ACC112 (cell line): ENCODE data around the gene SRPK1.
A peak's percentile ranks its signal among the peaks of the same experiment; 100 is the strongest.

ENCODE experiments used
- H2AFZ ChIP-seq: fragments of 200-600 bp; sonication (generic); one replicate; pipeline ENCODE4 v1.6.0; 2017; ENCODE audit warnings: antibody characterized with exemption, low read length; ENCODE audit not compliant: unreplicated experiment
- H3K27ac ChIP-seq: fragments of 200-600 bp; sonication (generic); 2 replicates; pipeline ENCODE4 v1.5.1; 2014; ENCODE audit warnings: low read depth, mild to moderate bottlenecking, antibody characterized with exemption, low read length, moderate library complexity
- H3K27me3 ChIP-seq: fragments of 200-600 bp; sonication (generic); 2 replicates; pipeline ENCODE4 v1.6.1; 2014; ENCODE audit warnings: mild to moderate bottlenecking, antibody characterized with exemption, low read length, moderate library complexity, mixed read lengths; ENCODE audit not compliant: insufficient read depth
- H3K36me3 ChIP-seq: fragments of 200-600 bp; sonication (generic); 2 replicates; pipeline ENCODE4 v1.6.1; 2016; ENCODE audit warnings: mild to moderate bottlenecking, antibody characterized with exemption, low read length, moderate library complexity, mixed read lengths; ENCODE audit not compliant: insufficient read depth
- H3K4me1 ChIP-seq: fragments of 200-600 bp; sonication (generic); one replicate; pipeline ENCODE4 v1.6.1; 2016; ENCODE audit warnings: low read length, mixed read lengths; ENCODE audit not compliant: insufficient read depth, unreplicated experiment, control insufficient read depth
- H3K4me3 ChIP-seq: fragments of 200-600 bp; sonication (generic); 2 replicates; pipeline ENCODE4 v1.5.1; 2014; ENCODE audit warnings: mild to moderate bottlenecking, low read depth, low read length
- H3K79me2 ChIP-seq: fragments of 200-600 bp; sonication (generic); one replicate; pipeline ENCODE4 v1.6.0; 2016; ENCODE audit warnings: low read length; ENCODE audit not compliant: control insufficient read depth, unreplicated experiment, insufficient read depth

The SRPK1 gene

GRCh38 chr6:35829306-35829705 lies 91.6 kb downstream of the SRPK1 start:
- H2AFZ ChIP-seq, result no peak overlapping the region
- no peaks in the 10 kb centered on the region for H3K4me1 ChIP-seq
- no peak overlapping the region for H3K4me3 ChIP-seq
- H3K36me3 ChIP-seq, result peaks cover 6% of the 10 kb centered on the region; the same call in 1 of the 2 replicates
- H3K79me2 ChIP-seq, result no peaks in the 10 kb centered on the region
- no peaks in the 10 kb centered on the region for H3K27me3 ChIP-seq
- H3K27ac ChIP-seq, result no peak overlapping the region

- Histone ChIP-seq H3K4me1 (no peaks in the 10 kb centered on the region), H3K79me2 (no peaks in the 10 kb centered on the region), H3K36me3 (no peaks in the 10 kb centered on the region), H3K27me3 (no peaks in the 10 kb centered on the region), H3K27ac (no peak overlapping the region), H2AFZ (no peak overlapping the region), H3K4me3 (no peak overlapping the region)
Measured at GRCh38 chr6:35824552-35825192, 96.2 kb downstream of the SRPK1 start.

- Histone ChIP-seq H3K4me3 (no peak overlapping the region), H2AFZ (no peak overlapping the region), H3K27ac (no peak overlapping the region)
Measured at GRCh38 chr6:35823601-35824000, 97.3 kb downstream of the SRPK1 start.

DNA sequence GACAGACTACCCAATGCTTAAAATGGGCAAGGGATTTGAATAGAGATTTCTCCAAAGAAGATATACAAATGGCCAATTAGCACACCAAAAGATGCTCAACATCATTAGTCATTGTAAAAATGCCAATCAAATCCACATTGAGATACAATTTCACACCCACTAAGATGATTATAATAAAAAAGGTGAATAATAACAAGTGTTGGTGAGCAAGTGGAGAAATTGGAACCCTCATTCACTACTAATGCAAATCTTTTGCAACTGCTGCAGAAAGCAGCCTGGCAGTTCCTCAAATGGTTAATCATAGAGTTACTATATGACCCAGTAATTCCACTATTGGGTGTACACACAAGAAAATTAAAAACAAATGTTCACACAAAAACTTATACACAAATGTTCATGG lies 103.4 kb downstream of the SRPK1 start:
- Histone ChIP-seq H3K27ac (no peak overlapping the region), H3K27me3 (no peaks in the 10 kb centered on the region), H2AFZ (no peak overlapping the region), H3K36me3 (0 out of 2 replicates have a peak, but pooled peaks cover 2% of the 10 kb centered on the region), H3K79me2 (no peaks in the 10 kb centered on the region), H3K4me3 (no peak overlapping the region), H3K4me1 (no peaks in the 10 kb centered on the region)

More at GRCh38 chr6:35823601-35824000, 97.3 kb downstream of the SRPK1 start:
- Histone ChIP-seq H3K79me2 (no peaks in the 10 kb centered on the region), H3K36me3 (no peaks in the 10 kb centered on the region), H3K4me1 (no peaks in the 10 kb centered on the region), H3K27me3 (no peaks in the 10 kb centered on the region)

GRCh38 chr6:35811699-35811995 lies 109.3 kb downstream of the SRPK1 start:
- H3K36me3 ChIP-seq, result no peaks in the 10 kb centered on the region
- H3K4me3 ChIP-seq, result no peak overlapping the region
- H3K79me2 ChIP-seq, result no peaks in the 10 kb centered on the region
- H2AFZ ChIP-seq, result peak overlapping the region; percentile 54
- H3K4me1 ChIP-seq, result peaks cover 14% of the 10 kb centered on the region
- peak overlapping the region; percentile 58 for H3K27ac ChIP-seq
- H3K27me3 ChIP-seq, result peaks cover 2% of the 10 kb centered on the region; the same call in 1 of the 2 replicates

GRCh38 chr6:35810971-35811698 lies 109.8 kb downstream of the SRPK1 start:
- Histone ChIP-seq H3K4me3 (no peak overlapping the region), H3K36me3 (no peaks in the 10 kb centered on the region), H2AFZ (peak overlapping the region; percentile 54), H3K4me1 (peaks cover 14% of the 10 kb centered on the region), H3K27me3 (peaks cover 7% of the 10 kb centered on the region; the same call in 1 of the 2 replicates), H3K27ac (peak overlapping the region; percentile 58), H3K79me2 (no peaks in the 10 kb centered on the region)

DNA sequence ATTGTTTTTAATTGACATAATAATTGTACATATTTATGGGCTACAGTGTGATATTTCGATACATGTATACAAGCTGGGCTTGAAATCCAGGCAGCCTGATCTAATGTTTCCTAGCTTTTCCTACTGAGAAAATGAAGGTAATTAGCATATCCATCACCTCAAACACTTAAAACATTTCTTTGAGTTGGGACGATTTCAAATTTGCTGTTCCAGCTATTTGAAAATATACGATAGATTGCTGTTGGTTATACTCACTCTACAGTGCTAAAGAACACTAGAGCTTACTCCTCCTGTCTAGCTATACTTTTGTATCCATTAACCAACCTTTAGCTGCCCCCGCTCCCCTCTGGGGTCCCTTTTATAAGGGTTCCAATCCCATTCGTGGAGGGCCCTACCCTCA lies 111.1 kb downstream of the SRPK1 start:
- Histone ChIP-seq H3K27ac (no peak overlapping the region), H3K4me3 (no peak overlapping the region), H3K79me2 (no peaks in the 10 kb centered on the region), H2AFZ (no peak overlapping the region), H3K4me1 (peaks cover 14% of the 10 kb centered on the region), H3K27me3 (peaks cover 20% of the 10 kb centered on the region; the same call in 1 of the 2 replicates), H3K36me3 (no peaks in the 10 kb centered on the region)

DNA sequence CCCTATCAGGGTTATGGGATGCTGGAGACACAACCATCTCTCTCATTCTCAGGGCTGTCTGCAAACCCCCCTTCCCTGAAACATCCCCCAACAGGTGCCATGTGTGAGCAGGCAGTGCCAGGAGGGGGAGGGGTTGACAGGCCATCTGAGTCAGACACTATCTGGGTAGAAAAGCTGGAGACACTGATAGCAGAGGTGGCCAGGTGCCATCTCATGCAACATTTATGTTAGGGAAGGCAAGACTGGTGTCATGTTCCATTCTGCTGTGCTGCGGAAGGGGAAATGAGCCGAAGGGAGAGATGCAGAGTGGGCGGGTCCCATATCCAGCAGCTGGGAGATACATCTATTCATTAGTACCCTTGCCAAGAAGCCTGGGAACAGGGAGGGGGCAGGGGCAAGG lies 112.2 kb downstream of the SRPK1 start:
- H3K4me3 ChIP-seq, result no peak overlapping the region
- peaks cover 21% of the 10 kb centered on the region; the same call in 1 of the 2 replicates for H3K27me3 ChIP-seq
- no peak overlapping the region for H3K27ac ChIP-seq
- H3K36me3 ChIP-seq, result no peaks in the 10 kb centered on the region
- no peak overlapping the region for H2AFZ ChIP-seq
- no peaks in the 10 kb centered on the region for H3K79me2 ChIP-seq
- H3K4me1 ChIP-seq, result peaks cover 14% of the 10 kb centered on the region

DNA sequence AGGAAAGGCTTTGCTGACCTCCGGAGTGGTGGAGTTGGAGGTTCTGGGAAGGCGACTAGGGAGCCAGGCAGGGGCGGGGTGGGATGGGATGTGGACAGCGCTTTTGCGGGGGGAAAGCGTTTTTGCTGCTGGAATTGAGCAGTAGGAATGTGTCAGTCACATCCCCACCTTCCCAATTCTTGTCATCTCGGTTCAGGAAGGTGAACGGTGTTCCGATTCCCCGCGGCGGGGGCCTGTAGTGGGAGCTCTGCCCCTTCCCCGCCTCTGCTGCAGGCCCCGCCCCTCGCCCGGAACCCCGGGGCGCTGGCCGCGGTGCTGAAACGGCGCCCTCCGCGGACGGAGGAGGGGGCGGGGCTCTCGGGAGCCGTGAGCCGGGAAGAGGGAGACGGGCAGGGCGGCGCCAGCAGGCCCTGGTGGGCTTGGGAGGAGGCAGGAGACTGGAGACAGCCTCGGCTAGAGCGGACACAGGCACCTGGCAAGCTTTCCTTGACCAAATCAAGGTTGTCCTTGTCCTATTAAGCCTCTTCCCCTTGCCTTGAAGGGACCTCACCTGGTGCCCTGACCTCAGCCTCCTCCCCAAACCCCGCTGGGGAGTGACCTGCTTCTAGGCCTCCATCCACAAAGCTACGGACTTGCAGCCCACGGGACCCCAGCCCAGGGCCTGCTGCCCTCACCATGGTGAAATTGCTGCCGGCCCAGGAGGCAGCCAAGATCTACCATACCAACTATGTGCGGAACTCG lies 115.7 kb downstream of the SRPK1 start, which contains the start of gene LHFPL5:
Gene LHFPL5 (plus strand): TSS at position 357 of the 741 bp plus-strand sequence. CDS start 319 bp downstream, at position 676.
- H3K27ac ChIP-seq, result no peak within 1 kb of the TSS
- H3K36me3 ChIP-seq, result no peaks in the 10 kb centered on the region
- H3K4me3 ChIP-seq, result 0 out of 2 replicates have a peak within 1 kb of the TSS, but pooled peaks have one; percentile 15
- H3K4me1 ChIP-seq, result no peaks in the 10 kb centered on the region
- peaks cover 21% of the 10 kb centered on the region; the same call in 1 of the 2 replicates for H3K27me3 ChIP-seq
- H3K79me2 ChIP-seq, result no peaks in the 10 kb centered on the region
- H2AFZ ChIP-seq, result no peak within 1 kb of the TSS

DNA sequence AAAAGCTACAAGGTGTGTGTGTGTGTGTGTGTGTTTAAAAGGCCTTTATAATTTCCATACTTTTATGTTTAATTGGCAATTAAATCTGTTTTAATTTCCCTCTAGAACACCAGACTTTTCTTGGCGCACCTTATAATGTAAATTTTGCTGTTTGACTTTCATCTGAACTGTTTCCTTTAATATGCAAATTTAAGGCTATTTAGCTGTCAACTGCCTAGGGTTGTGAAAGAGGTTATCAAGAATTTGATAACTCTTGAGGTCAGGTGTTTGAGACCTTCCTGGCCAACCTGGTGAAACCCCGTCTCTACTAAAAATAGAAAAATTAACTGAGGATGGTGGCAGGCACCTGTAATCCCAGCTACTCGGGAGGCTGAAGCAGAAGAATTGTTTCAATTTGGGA lies 119.8 kb downstream of the SRPK1 start:
- no peaks in the 10 kb centered on the region for H3K36me3 ChIP-seq
- no peak overlapping the region for H3K27ac ChIP-seq
- no peaks in the 10 kb centered on the region for H3K79me2 ChIP-seq
- no peak overlapping the region for H3K4me3 ChIP-seq
- H3K4me1 ChIP-seq, result no peaks in the 10 kb centered on the region
- H2AFZ ChIP-seq, result no peak overlapping the region
- H3K27me3 ChIP-seq, result peaks cover 14% of the 10 kb centered on the region; the same call in 1 of the 2 replicates
